Memory B cell (primary cell): Measurements from ENCODE around the gene CGREF1.
A peak's percentile ranks its signal among the peaks of the same experiment; 100 is the strongest.
"Not testable (repeated sequence)": the region's sequence is repeated elsewhere in the genome, so short reads cannot be mapped to it uniquely, and the experiment has no call there.

Source experiments
- ATAC-seq: fragments of 150-1000 bp; cut with Tn5 transposase; 2 replicates; pipeline ENCODE4 v1.10.0; 2021; ENCODE audit warnings: low read depth, mild to moderate bottlenecking, moderate library complexity
- DNase-seq, 2 donors: peaks; one replicate each; pipeline ENCODE4 v3.0.0; 2022; ENCODE audit warnings: low spot score in 2 of 2
- H3K27ac Mint-ChIP-seq: one replicate; pipeline ENCODE4 v1.8.0; 2022; ENCODE audit warnings: mild to moderate bottlenecking, moderate library complexity, mixed read lengths
- H3K27me3 Mint-ChIP-seq: one replicate; pipeline ENCODE4 v1.8.0; 2022; ENCODE audit warnings: mixed read lengths
- H3K36me3 Mint-ChIP-seq: one replicate; pipeline ENCODE4 v1.8.0; 2022; ENCODE audit warnings: mild to moderate bottlenecking, mixed read lengths
- H3K4me1 Mint-ChIP-seq: one replicate; pipeline ENCODE4 v1.8.0; 2022; ENCODE audit warnings: mixed read lengths
- H3K4me3 Mint-ChIP-seq: one replicate; pipeline ENCODE4 v1.8.0; 2022; ENCODE audit warnings: mild to moderate bottlenecking, moderate library complexity, mixed read lengths
- H3K9me3 Mint-ChIP-seq: one replicate; pipeline ENCODE4 v1.8.0; 2022; ENCODE audit warnings: mixed read lengths

The CGREF1 gene

DNA sequence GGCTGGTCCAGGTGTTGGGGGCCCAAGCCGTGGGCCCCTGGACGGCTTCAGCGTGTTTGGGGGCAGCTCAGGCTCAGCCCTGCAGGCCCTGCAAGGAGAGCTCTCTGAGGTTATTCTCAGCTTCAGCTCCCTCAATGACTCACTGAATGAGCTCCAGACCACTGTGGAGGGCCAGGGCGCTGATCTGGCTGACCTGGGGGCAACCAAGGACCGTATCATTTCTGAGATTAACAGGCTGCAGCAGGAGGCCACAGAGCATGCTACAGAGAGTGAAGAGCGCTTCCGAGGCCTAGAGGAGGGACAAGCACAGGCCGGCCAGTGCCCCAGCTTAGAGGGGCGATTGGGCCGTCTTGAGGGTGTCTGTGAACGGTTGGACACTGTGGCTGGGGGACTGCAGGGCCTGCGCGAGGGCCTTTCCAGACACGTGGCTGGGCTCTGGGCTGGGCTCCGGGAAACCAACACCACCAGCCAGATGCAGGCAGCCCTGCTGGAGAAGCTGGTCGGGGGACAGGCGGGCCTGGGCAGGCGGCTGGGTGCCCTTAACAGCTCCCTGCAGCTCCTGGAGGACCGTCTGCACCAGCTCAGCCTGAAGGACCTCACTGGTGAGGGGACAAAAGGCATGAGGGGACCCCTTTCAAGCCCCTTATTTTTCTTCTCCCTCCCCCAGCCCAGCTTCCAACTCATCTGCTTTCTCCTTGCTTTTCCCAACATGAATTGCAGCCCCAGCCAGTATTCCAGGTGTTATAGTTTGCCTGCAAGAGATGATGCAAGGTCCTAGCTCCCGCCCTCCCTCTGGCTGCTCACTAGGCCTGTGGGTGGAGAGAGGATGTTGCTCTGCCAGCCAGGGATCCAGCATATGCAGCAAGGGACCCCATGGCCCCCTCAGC lies 35.3 kb downstream of the CGREF1 start:
- no peaks in the 10 kb centered on the region for H3K36me3 Mint-ChIP-seq
- peaks cover 13% of the 10 kb centered on the region for H3K4me1 Mint-ChIP-seq
- no peaks in the 10 kb centered on the region for H3K9me3 Mint-ChIP-seq
- DNase-seq (no peak), ATAC-seq (no peak)
- no peak overlapping the region for H3K4me3 Mint-ChIP-seq
- no peaks in the 10 kb centered on the region for H3K27me3 Mint-ChIP-seq
- H3K27ac Mint-ChIP-seq: no peak overlapping the region

DNA sequence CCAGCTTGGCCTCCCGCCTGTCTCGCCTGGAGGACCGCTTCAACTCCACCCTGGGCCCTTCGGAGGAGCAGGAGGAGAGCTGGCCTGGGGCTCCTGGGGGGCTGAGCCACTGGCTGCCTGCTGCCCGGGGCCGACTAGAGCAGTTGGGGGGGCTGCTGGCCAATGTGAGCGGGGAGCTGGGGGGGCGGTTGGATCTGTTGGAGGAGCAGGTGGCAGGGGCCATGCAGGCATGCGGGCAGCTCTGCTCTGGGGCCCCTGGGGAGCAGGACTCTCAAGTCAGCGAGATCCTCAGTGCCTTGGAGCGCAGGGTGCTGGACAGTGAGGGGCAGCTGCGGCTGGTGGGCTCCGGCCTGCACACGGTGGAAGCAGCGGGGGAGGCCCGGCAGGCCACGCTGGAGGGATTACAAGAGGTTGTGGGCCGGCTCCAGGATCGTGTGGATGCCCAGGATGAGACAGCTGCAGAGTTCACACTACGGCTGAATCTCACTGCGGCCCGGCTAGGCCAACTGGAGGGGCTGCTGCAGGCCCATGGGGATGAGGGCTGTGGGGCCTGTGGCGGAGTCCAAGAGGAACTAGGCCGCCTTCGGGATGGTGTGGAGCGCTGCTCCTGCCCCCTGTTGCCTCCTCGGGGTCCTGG lies 36.0 kb downstream of the CGREF1 start:
- H3K27me3 Mint-ChIP-seq: peaks cover under 1% of the 10 kb centered on the region
- H3K4me1 Mint-ChIP-seq: peaks cover 14% of the 10 kb centered on the region
- H3K27ac Mint-ChIP-seq: no peak overlapping the region
- H3K36me3 Mint-ChIP-seq: no peaks in the 10 kb centered on the region
- no peaks in the 10 kb centered on the region for H3K9me3 Mint-ChIP-seq
- DNase-seq (no peak), ATAC-seq (no peak)
- no peak overlapping the region for H3K4me3 Mint-ChIP-seq

DNA sequence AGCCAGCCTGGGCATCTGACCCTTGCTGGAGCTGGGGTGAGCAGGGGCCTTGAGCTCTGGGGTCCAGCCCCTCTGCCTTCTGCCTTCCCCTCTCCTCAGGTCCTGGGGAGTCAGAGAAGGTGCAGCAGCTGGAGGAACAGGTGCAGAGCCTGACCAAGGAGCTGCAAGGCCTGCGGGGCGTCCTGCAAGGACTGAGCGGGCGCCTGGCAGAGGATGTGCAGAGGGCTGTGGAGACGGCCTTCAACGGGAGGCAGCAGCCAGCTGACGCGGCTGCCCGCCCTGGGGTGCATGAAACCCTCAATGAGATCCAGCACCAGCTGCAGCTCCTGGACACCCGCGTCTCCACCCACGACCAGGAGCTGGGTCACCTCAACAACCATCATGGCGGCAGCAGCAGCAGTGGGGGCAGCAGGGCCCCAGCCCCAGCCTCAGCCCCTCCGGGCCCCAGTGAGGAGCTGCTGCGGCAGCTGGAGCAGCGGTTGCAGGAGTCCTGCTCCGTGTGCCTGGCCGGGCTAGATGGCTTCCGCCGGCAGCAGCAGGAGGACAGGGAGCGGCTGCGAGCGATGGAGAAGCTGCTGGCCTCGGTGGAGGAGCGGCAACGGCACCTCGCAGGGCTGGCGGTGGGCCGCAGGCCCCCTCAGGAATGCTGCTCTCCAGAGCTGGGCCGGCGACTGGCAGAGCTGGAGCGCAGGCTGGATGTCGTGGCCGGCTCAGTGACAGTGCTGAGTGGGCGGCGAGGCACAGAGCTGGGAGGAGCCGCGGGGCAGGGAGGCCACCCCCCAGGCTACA lies 36.8 kb downstream of the CGREF1 start:
- Mint-ChIP-seq H3K4me1 (peaks cover 20% of the 10 kb centered on the region), H3K27ac (no peak overlapping the region), H3K27me3 (peaks cover 2% of the 10 kb centered on the region), H3K4me3 (no peak overlapping the region), H3K36me3 (no peaks in the 10 kb centered on the region), H3K9me3 (no peaks in the 10 kb centered on the region)
- DNase-seq (no peak), ATAC-seq (no peak)

DNA sequence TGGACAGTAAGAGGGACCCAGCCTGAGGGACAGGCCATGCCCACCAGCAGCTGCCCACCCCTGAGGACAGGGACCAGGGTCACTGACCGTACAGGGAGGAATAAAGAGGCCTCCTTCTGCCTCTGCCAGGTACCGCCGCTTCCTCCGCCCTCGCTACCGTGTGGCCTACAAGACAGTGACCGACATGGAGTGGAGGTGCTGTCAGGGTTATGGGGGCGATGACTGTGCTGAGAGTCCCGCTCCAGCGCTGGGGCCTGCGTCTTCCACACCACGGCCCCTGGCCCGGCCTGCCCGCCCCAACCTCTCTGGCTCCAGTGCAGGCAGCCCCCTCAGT lies 38.4 kb downstream of the CGREF1 start:
- DNase-seq (no peak), ATAC-seq (no peak)
- H3K4me1 Mint-ChIP-seq: peaks cover 27% of the 10 kb centered on the region
- H3K4me3 Mint-ChIP-seq: peak overlapping the region; percentile 78
- H3K27ac Mint-ChIP-seq: no peak overlapping the region
- no peaks in the 10 kb centered on the region for H3K36me3 Mint-ChIP-seq
- H3K9me3 Mint-ChIP-seq: no peaks in the 10 kb centered on the region
- H3K27me3 Mint-ChIP-seq: peaks cover 2% of the 10 kb centered on the region

DNA sequence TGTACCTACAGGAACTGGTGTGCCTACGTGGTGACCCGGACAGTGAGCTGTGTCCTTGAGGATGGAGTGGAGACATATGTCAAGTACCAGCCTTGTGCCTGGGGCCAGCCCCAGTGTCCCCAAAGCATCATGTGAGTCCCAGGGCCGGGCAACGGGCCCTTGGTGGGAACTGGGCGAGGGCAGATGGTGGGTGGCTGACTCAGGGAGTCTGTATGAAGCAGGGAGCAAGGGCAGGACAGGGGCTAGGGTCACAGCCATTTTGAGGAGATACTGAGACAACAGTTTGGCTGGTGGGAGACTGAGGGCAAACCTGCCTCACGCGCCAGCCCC lies 38.8 kb downstream of the CGREF1 start:
- Mint-ChIP-seq H3K27ac (no peak overlapping the region), H3K4me1 (peaks cover 31% of the 10 kb centered on the region), H3K4me3 (peak overlapping the region; percentile 25)

DNA sequence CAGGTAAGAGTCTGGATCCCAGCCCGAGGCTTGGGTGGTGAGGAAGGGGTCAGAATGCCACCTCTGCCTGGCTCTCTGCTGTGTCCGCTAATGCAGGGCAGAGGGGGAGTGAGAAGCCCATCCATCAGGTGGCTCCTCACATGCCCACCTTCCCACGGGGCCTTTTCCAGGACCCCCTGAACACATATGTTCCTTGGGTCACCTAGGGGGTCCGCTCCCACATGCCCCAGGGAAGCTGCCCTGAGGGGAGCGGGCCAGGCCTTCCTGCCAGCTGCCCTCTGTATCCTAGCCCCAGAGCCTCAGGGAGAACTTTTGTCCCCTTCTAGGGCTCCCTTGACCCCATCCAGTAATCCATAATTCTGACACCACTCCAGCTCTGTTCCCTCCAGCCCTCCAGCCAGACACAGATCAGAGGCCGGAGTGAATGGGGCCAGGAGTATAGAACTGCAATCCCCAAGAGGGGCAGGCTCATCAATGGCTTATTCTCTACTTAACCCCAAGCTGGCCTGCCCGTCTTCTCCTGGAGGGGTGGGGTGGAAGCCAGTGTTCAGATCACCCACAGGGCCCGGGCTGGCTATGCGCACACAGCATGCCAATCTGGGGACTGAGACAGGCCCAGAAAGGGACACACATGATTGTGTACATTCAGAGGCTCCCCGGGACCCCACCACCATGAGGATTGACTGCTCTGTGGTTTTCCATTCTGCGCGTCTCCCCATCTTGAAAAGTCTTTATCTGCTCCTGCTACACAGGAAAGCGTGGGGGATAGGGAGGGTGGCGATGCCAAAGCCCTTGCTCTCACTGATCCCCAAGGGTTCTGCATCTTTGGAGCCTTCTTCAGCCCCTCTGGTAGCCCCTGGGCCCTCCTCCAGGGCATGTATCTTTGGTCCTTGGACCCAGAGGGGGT lies 39.4 kb downstream of the CGREF1 start:
- DNase-seq: no peak
- Mint-ChIP-seq H3K27ac (no peak overlapping the region), H3K9me3 (no peaks in the 10 kb centered on the region), H3K27me3 (peaks cover 2% of the 10 kb centered on the region), H3K4me3 (no peak overlapping the region), H3K4me1 (peaks cover 36% of the 10 kb centered on the region), H3K36me3 (no peaks in the 10 kb centered on the region)
- ATAC-seq: no peak

More for the DNA sequence above, 38.8 kb downstream of the CGREF1 start:
- H3K36me3 Mint-ChIP-seq: no peaks in the 10 kb centered on the region
- no peak for DNase-seq
- peaks cover 2% of the 10 kb centered on the region for H3K27me3 Mint-ChIP-seq
- ATAC-seq: no peak
- no peaks in the 10 kb centered on the region for H3K9me3 Mint-ChIP-seq

DNA sequence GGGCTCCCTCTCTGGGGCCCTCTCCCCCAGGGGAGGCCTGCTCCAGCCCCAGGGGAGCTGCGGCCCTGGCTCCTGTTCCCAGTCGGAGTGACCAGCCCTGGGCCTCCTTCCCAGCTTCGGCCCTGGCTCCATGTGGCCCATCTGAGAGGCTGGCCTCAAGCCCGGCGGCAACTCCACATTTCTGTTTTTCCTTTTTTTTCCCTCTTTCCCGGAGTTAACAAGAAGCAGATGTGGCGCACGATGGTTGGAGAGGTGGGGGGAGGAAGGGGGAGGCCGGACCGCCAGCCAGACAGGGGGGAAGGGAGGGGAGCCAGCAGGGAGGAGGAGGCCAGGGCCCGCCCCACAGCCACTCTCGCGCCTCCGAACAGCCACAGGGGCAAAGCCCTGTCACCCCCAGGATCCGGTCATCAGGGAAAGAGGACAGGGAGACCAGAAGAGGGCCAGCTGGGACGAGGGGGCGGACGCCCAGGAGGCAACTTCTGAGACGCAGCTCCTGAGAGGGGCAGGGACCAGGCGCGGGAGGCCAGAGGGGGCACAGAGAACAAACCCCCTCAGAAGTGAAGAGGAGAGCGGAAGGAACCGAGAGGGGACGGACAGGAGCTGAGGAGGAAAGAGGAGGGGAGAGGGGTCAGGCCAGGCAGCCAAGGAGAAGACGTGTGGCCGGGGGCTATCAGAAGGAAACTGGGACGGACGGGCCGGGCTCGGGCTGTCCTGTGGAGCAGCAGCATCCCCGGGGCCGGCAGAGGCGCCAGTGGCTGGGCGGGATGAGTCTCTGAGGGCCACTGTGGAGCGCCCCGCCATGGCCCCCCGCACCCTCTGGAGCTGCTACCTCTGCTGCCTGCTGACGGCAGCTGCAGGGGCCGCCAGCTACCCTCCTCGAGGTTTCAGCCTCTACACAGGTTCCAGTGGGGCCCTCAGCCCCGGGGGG lies 40.4 kb downstream of the CGREF1 start, which contains the start of gene EMILIN1:
TSS of gene EMILIN1 (plus strand) at position 349 of the 928 bp plus-strand sequence. CDS start at position 800, 451 bp downstream.
- no peak for ATAC-seq
- no peaks in the 10 kb centered on the region for H3K36me3 Mint-ChIP-seq

DNA sequence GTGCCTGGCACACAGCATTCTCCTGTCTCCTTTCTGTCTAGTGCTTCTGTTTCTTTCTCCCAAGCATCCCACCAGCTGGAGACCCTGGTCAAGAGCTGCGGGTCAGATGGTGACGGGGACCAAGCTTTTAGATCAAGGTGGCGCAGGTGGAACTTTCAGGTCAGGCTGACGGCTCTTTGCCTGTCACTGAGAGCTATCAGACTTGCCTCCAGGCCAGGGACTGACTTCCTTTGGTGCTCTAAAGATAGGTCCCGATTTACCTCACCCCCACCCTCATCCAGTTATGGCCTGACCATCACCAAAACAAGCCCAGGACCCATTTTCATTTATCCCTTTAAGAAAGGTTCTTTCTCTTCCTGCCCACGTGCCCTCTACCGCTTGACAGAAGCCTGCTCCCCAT lies 41.7 kb downstream of the CGREF1 start:
- H3K4me3 Mint-ChIP-seq: no peak overlapping the region
- peaks cover 40% of the 10 kb centered on the region for H3K4me1 Mint-ChIP-seq
- DNase-seq (no peak), ATAC-seq (no peak)
- peaks cover 2% of the 10 kb centered on the region for H3K27me3 Mint-ChIP-seq
- H3K36me3 Mint-ChIP-seq: no peaks in the 10 kb centered on the region
- no peak overlapping the region for H3K27ac Mint-ChIP-seq
- H3K9me3 Mint-ChIP-seq: no peaks in the 10 kb centered on the region

More for the DNA sequence above, 40.4 kb downstream of the CGREF1 start, which contains the start of gene EMILIN1:
- H3K4me1 Mint-ChIP-seq: peaks cover 39% of the 10 kb centered on the region
- H3K27ac Mint-ChIP-seq: no peak within 1 kb of the TSS
- no peak within 1 kb of the TSS for H3K4me3 Mint-ChIP-seq
- no peak for DNase-seq
- no peaks in the 10 kb centered on the region for H3K9me3 Mint-ChIP-seq
- H3K27me3 Mint-ChIP-seq: peaks cover 2% of the 10 kb centered on the region

DNA sequence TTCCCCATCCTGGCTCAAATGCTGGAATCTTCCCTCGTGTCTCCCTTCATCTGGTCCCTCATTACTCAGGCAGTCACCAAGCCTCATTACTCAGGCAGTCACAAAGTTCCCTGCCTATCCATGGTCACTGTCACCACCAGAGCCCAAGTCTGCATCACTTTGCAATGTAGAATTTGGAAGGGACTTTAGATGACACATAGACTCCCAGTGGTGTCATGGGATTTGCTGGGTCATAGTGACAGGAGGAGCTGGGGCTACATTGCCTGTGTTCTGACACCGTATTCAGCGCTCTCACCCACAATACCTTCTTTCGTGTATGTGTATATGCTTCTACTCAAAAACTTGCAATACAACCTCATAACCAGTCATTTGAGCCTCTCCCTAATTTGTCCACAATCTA lies 42.6 kb downstream of the CGREF1 start:
- Mint-ChIP-seq H3K4me3 (no peak overlapping the region), H3K4me1 (peaks cover 39% of the 10 kb centered on the region), H3K27ac (no peak overlapping the region), H3K9me3 (no peaks in the 10 kb centered on the region), H3K36me3 (no peaks in the 10 kb centered on the region), H3K27me3 (peaks cover 2% of the 10 kb centered on the region)
- DNase-seq (no peak), ATAC-seq (no peak)

DNA sequence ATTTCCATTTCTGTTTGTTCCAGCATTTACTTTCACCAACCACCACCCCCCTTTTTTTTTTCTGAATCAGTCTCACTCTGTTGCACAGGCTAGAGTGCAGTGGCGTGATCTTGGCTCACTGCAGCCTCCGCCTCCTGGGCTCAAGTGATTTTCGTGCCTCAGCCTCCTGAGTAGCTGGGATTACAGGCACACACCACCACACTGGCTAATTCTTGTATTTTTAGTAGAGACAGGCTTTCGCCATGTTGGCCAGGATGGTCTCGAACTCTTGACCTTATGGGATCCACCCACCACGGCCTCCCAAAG lies 43.4 kb downstream of the CGREF1 start:
- not testable (repeated sequence) for H3K36me3 Mint-ChIP-seq, ATAC-seq, H3K27me3 Mint-ChIP-seq, H3K9me3 Mint-ChIP-seq, DNase-seq
- peak overlapping the region; percentile 24 for H3K27ac Mint-ChIP-seq
- peak overlapping the region; percentile 37 for H3K4me3 Mint-ChIP-seq
- H3K4me1 Mint-ChIP-seq: peaks cover 35% of the 10 kb centered on the region

DNA sequence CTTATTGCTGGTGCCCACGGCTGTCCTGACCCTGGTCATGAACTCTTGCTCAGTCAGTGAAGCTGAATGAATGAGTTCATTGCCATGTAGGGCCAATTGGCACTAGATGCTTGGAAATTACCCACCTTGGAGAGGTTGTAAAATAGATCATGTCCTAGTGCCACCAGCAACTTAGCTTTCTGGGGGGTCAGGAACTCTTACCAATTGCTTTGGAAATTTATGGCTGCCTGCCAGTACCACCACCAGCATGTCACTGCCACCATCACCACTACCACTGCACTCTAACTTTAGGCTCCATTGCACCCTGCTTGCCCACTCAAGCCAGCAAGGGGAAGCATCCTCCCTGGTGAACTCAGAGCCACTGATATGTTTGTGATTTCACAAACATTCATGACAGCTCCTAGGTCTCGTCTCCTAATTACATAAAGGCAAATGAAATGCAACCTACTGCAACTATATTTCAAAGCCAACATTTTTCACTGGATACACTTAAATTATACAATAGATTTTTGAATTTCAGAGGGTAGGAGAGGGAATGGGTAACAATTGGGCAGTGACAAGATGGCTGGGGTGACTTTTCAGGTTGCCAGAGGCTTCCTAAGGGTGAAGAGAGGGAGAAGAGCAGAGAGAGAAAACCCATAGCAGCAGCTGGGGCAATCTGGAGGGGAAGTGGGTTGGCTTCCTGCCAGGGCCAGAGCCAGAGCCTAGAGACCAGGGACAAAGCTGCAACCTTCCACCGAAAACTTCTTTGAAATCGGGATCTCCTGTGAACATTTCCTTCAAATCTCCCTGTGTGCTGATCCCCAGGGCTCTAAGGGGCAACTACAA lies 44.0 kb downstream of the CGREF1 start:
- Mint-ChIP-seq H3K4me1 (peaks cover 34% of the 10 kb centered on the region), H3K27ac (peak overlapping the region; percentile 24), H3K4me3 (peak overlapping the region; percentile 37), H3K9me3 (no peaks in the 10 kb centered on the region), H3K27me3 (peaks cover 2% of the 10 kb centered on the region), H3K36me3 (peaks cover 1% of the 10 kb centered on the region)
- DNase-seq (peak in 1 of 2 donors; percentile 37), ATAC-seq (no peak)

DNA sequence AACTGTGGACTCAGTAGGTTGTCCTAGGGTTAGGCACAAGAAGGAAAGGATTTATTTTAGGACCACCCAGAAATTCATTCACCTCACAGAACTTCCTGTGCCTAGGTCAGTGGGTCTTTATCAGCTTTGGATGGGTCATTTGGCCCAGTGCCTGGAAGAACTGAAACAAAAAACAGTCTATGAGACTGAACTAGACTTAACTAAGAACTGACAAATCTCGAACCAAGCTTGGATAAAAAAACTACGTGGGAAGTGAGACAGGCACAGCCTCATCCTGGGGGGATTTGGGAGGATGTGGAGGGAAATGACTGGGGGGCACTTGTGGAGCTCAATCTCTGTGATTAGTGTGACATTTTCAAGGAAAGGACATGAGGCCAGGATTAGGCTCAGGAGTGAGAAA lies 45.1 kb downstream of the CGREF1 start:
- peaks cover 7% of the 10 kb centered on the region for H3K36me3 Mint-ChIP-seq
- H3K4me3 Mint-ChIP-seq: no peak overlapping the region
- DNase-seq (no peak), ATAC-seq (no peak)
- no peaks in the 10 kb centered on the region for H3K9me3 Mint-ChIP-seq
- peaks cover 2% of the 10 kb centered on the region for H3K27me3 Mint-ChIP-seq
- no peak overlapping the region for H3K27ac Mint-ChIP-seq
- H3K4me1 Mint-ChIP-seq: peaks cover 44% of the 10 kb centered on the region
